ENCODE measurements around the gene URGCP.

The URGCP gene, protein sequence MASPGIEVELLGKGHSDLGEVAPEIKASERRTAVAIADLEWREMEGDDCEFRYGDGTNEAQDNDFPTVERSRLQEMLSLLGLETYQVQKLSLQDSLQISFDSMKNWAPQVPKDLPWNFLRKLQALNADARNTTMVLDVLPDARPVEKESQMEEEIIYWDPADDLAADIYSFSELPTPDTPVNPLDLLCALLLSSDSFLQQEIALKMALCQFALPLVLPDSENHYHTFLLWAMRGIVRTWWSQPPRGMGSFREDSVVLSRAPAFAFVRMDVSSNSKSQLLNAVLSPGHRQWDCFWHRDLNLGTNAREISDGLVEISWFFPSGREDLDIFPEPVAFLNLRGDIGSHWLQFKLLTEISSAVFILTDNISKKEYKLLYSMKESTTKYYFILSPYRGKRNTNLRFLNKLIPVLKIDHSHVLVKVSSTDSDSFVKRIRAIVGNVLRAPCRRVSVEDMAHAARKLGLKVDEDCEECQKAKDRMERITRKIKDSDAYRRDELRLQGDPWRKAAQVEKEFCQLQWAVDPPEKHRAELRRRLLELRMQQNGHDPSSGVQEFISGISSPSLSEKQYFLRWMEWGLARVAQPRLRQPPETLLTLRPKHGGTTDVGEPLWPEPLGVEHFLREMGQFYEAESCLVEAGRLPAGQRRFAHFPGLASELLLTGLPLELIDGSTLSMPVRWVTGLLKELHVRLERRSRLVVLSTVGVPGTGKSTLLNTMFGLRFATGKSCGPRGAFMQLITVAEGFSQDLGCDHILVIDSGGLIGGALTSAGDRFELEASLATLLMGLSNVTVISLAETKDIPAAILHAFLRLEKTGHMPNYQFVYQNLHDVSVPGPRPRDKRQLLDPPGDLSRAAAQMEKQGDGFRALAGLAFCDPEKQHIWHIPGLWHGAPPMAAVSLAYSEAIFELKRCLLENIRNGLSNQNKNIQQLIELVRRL
- 20.2 to 63.5 (median 53.7) reads per million in 9 experiments for total RNA-seq

DNA sequence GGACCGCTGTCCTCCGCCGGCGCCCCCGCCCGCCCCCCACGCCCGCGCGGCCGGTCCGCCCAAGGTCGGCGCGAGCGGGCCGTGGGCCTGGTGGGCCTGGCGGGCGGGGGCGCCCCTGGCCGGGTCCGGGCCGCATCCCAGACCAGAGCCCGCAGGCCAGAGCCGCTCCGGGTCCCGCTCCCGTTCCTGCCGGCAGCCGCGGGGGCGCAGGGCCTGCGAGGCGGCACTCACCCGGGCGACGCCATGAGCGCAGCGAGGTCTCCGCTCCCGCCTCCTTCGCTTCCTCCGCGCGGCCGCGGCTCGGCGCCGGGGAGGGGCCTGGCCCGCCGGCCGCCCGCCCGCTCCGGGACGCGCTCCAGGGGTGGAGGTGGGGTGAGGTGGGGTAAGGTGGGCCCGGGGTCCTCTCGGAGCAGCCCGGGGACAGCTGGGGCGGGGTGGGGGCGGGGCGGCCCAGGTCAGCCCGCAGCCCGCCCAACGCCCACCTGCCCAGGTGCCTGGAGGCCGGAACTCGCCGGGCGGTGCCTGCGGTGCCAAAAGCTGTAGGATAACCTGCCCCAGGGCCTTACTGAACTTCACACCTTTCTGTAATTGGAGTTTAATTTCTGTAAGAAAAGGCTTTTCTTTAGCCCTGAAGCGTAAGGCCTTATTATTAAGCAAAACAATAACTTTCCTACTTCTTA is at the start of gene URGCP:
URGCP (minus strand) TSS at position 266 of the 680 bp plus-strand sequence; CDS start at position 245, 21 bp downstream.
- H3K4me3 Mint-ChIP-seq: peak within 1 kb of the TSS; percentile 93 to 96
- H3K36me3 Mint-ChIP-seq (ENCODE audit: insufficient read depth): peaks cover 5% of the 10 kb centered on the region
- H3K27ac Mint-ChIP-seq: peak within 1 kb of the TSS; percentile 93
- no peaks in the 10 kb centered on the region for H3K9me3 Mint-ChIP-seq
- peaks cover 27 to 34% of the 10 kb centered on the region in 2 donors for H3K4me1 Mint-ChIP-seq (ENCODE audit: low read depth in 2 of 2)
- peak; percentile 29 to 48 (median 45) for DNase-seq
- ATAC-seq (replicated peaks): peak; percentile 95
- H3K27me3 Mint-ChIP-seq: no peaks in the 10 kb centered on the region

DNA sequence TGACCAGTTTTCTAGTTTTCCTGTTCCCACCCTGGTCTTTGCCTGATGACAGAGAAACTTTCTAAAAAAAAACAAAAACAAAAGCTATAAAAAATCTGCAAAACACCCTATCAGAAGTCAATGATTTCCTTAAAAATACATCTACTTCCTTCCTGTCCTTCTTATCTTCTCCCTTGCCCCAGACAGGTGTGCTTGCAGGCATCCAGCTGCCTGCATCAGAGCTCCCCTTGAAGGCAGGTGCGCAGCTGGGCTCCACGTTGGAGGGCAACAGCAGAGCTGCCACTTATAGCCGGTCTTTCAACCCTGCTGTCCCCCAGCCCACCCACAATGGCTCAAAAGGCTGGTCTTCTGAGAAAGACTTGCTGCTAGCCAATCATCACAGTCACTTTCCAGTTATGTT is 49.6 kb upstream of the URGCP start:
- peak overlapping the region in 1 of 2 donors; percentile 69 for H3K27ac Mint-ChIP-seq
- ATAC-seq (replicated peaks): no peak

DNA sequence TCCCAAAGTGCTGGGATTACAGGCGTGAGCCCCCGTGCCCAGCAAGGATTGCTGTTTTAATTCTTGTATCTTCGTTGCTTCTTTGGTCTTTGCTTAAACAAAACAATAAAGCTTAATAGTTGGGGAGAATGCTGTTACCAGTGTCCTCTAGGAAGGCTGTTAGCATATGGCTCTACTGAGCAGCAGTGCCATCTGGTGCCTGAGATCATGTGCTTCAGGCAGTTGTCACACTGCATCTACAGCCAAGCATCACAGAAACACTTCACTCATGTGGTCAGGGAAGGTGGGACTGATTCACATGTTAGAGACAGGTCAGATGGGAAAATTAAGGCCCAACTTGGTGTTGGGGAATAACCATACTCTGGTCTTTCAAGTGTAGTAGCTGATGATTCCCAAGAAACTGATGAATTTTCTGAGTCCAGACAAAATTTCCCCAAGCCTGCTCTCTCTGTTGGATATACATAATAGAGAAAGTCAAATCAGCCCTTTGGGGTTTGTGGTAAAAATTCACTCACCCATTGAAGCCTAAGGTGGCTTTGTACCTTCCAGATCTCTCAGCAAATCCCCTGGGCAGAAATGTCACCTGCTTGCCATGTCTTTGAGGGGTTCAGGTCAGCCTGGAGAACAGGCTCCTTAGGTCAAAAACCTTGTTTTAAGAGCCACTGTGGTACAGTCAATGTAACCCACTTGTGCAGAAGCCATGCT is 48.3 kb upstream of the URGCP start:
- Mint-ChIP-seq H3K9me3 (no peaks in the 10 kb centered on the region), H3K4me1 (ENCODE audit: low read depth in 2 of 2) (peaks cover 1 to 6% of the 10 kb centered on the region in 2 donors), H3K36me3 (ENCODE audit: insufficient read depth) (peaks cover 3% of the 10 kb centered on the region), H3K4me3 (no peak overlapping the region), H3K27ac (no peak overlapping the region), H3K27me3 (no peaks in the 10 kb centered on the region)
- no peak for ATAC-seq (replicated peaks)
- DNase-seq: no peak

More for the DNA sequence above, 49.6 kb upstream of the URGCP start:
- H3K36me3 Mint-ChIP-seq (ENCODE audit: insufficient read depth): peaks cover 3% of the 10 kb centered on the region
- H3K4me1 Mint-ChIP-seq (ENCODE audit: low read depth in 2 of 2): peaks cover 1 to 6% of the 10 kb centered on the region in 2 donors
- H3K27me3 Mint-ChIP-seq: no peaks in the 10 kb centered on the region
- no peak overlapping the region for H3K4me3 Mint-ChIP-seq
- no peaks in the 10 kb centered on the region for H3K9me3 Mint-ChIP-seq
- no peak for DNase-seq

DNA sequence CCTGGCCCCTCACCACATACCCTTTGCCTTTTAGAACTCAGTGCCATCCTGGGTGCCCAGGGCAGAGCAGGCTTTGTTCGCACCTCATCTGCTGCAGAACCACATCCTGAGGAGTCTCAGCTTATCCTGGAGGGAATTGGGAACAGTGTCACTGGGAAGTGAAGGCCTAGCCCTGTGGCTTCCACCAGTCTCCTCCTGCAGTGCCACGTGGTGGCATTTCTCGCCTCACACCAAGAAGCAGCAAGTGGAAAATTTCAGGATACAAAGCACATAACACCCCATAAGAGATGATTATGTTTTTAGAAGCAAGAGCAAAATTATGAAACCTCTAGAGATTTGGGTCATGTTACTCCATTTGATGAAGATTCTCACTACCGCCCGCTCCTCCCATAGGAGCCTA is 46.7 kb upstream of the URGCP start:
- H3K4me1 Mint-ChIP-seq (ENCODE audit: low read depth in 2 of 2): peaks cover 1 to 6% of the 10 kb centered on the region in 2 donors
- no peaks in the 10 kb centered on the region for H3K27me3 Mint-ChIP-seq
- peak overlapping the region; percentile 41 to 77 for H3K27ac Mint-ChIP-seq
- H3K36me3 Mint-ChIP-seq (ENCODE audit: insufficient read depth): no peaks in the 10 kb centered on the region
- ATAC-seq (replicated peaks) (no peak), DNase-seq (no peak)
- no peak overlapping the region for H3K4me3 Mint-ChIP-seq
- no peaks in the 10 kb centered on the region for H3K9me3 Mint-ChIP-seq

DNA sequence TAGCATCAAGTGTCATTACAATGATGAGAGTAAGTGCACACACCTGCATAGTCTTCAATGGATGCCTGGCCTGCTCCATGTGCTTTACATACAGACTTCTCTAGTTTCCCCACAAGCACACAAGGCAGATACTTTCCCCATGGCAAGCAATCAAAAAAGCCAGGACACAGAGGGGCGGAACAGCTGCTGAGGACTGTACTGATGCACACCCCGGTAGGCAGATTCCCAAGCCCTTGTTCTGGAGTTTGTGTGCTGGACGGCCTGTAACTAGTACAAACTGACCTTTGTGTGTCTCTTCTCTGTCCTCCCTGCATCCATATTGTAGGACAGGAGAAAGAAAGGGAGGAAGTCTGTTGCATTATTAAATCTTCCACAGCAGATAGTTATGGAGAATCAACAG is 45.6 kb upstream of the URGCP start:
- DNase-seq: no peak
- ATAC-seq (replicated peaks): no peak
- Mint-ChIP-seq H3K4me3 (no peak overlapping the region), H3K27ac (peak overlapping the region in 1 of 2 donors; percentile 41), H3K4me1 (ENCODE audit: low read depth in 2 of 2) (peaks cover 1 to 6% of the 10 kb centered on the region in 2 donors), H3K36me3 (ENCODE audit: insufficient read depth) (no peaks in the 10 kb centered on the region), H3K9me3 (no peaks in the 10 kb centered on the region), H3K27me3 (no peaks in the 10 kb centered on the region)

DNA sequence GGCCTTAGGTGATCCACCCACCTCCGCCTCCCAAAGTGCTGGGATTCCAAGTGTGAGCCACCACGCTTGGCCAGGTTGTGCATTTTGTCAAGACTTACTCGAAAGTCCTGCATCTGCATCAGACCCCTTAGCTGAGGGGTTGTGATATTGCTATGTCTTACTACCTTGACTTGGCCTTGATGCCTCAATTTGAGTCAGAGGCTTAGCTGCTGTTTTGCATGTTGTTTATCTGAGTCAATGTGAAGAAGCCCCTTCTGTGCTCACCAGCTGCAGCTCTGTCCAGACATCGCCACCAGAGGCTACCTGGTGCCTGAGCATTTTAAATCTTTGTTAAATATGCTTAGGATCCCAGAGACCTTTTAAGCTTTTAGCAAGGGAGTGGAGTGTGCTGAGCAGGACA is 37.9 kb upstream of the URGCP start:
- H3K27ac Mint-ChIP-seq: no peak overlapping the region
- DNase-seq (no peak), ATAC-seq (replicated peaks) (no peak)
- no peaks in the 10 kb centered on the region for H3K27me3 Mint-ChIP-seq
- no peaks in the 10 kb centered on the region for H3K4me1 Mint-ChIP-seq (ENCODE audit: low read depth in 2 of 2)
- no peaks in the 10 kb centered on the region for H3K9me3 Mint-ChIP-seq
- peaks cover 2% of the 10 kb centered on the region for H3K36me3 Mint-ChIP-seq (ENCODE audit: insufficient read depth)
- no peak overlapping the region for H3K4me3 Mint-ChIP-seq

DNA sequence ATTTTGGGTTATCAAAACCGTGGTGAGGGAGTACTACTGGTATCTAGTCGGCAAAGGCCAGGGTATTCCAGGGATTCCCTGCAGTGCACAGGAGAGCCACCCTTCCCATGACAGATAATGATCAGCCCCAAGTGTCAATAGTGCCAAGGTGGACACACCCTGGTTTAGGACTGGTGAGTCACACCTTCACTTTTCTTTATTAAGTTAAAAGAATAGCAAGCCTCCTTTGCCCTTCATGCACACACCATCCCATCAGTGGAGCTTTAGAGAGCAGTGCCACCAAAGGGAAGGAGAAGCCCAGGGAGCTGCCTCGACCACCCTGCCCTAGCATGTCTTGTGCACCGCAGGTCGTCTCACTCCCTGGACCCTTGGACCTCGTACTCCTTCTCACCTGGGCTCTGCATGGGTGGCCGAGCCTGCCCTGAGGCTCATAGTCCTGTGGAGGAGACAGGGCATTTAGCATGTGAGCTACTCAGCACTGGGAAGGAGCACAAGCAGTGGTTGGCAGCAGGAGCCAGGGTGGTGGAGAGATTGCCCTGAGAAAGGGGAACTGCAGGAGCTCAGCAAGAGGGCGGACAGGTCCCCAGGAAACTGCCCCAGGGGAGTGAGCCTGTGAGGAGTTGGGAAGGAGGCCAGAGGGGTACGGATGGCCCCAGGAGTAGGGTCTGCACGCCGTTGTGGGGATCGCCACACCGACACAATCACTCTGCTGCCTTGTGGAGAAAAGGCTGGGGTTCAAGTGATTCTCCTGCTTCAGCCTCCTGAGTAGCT is 37.2 kb upstream of the URGCP start:
- H3K27ac Mint-ChIP-seq: peak overlapping the region in 1 of 2 donors; percentile 53
- H3K36me3 Mint-ChIP-seq (ENCODE audit: insufficient read depth): peaks cover 3% of the 10 kb centered on the region
- H3K4me3 Mint-ChIP-seq: no peak overlapping the region
- ATAC-seq (replicated peaks) (no peak), DNase-seq (no peak)
- H3K9me3 Mint-ChIP-seq: no peaks in the 10 kb centered on the region
- H3K27me3 Mint-ChIP-seq: no peaks in the 10 kb centered on the region
- H3K4me1 Mint-ChIP-seq (ENCODE audit: low read depth in 2 of 2): no peaks in the 10 kb centered on the region

DNA sequence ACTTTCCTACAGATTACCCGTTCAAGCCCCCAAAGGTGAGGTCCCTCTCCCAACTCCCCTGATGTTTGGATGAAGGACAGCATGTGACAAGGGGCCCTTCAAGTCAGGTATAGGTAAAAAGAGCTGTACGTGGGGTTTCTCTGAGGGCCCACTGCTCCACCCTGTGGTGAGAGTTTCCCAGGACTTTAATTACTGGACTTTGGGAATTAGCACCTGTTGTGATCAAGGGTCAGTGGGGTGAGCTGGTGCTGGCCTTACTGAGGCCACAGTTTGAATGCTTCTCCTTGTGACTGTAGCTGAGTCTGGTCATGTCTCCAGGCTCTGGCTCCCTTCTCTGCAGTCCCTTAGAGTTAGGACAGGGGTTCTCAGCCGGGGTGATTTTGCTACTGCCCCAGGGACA is 36.6 kb upstream of the URGCP start:
- DNase-seq: no peak
- Mint-ChIP-seq H3K27ac (peak overlapping the region in 1 of 2 donors; percentile 73), H3K4me3 (no peak overlapping the region), H3K36me3 (ENCODE audit: insufficient read depth) (peaks cover 3% of the 10 kb centered on the region), H3K9me3 (no peaks in the 10 kb centered on the region), H3K27me3 (no peaks in the 10 kb centered on the region), H3K4me1 (ENCODE audit: low read depth in 2 of 2) (no peaks in the 10 kb centered on the region)
- no peak for ATAC-seq (replicated peaks)

DNA sequence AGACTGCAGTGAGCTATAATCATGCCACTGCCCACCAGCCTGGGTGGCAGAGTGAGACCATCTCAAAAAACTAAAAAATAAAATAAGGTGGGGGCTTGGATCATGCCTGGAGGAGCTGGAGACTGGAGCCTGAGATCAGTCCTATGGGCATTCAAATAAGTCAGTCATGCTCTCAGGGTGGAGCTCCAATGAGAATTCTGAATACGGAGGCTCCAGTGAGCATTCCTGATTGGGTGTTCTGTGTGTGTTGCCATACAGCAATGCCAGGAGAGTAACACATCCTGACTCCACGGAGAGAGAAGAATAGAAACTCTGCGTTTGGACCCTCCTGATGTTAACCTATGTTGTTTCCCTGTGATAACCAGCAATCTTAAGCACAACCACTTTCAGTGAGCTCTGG is 35.9 kb upstream of the URGCP start:
- no peaks in the 10 kb centered on the region for H3K27me3 Mint-ChIP-seq
- no peak for ATAC-seq (replicated peaks)
- no peaks in the 10 kb centered on the region for H3K9me3 Mint-ChIP-seq
- no peaks in the 10 kb centered on the region for H3K4me1 Mint-ChIP-seq (ENCODE audit: low read depth in 2 of 2)
- H3K27ac Mint-ChIP-seq: no peak overlapping the region
- H3K36me3 Mint-ChIP-seq (ENCODE audit: insufficient read depth): peaks cover 3% of the 10 kb centered on the region
- H3K4me3 Mint-ChIP-seq: no peak overlapping the region
- no peak for DNase-seq

DNA sequence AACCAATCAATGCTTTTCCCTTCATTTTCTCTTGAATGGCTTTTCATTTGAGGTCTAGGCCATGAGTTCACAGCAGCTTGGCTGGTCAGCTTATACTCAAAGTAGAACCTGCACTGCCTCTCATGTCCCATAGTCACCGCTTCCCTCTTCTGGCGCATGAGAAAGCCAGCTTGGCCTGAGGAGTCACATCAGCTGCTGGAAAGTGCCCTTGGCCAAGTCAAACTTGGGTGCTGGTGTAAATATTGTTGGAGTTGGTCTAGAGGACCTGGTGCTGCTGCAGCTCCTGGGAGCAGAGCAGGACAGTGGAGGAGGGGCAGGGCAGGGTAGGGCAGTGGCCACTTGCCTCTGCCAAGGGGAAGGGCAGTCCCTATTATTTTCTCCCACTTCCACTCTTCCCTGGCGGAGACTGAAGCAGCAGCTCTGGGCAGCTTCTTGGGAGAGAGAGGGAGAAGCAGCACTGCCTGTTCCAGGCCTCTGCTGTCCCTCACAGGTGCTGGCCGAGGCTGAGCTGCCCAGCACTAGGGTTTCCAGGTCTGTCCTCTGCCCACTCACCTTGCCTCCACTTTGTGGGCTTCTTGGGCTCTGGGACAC is 32.6 kb upstream of the URGCP start:
- DNase-seq (no peak), ATAC-seq (replicated peaks) (no peak)
- no peak overlapping the region for H3K4me3 Mint-ChIP-seq
- H3K27me3 Mint-ChIP-seq: no peaks in the 10 kb centered on the region
- H3K4me1 Mint-ChIP-seq (ENCODE audit: low read depth in 2 of 2): no peaks in the 10 kb centered on the region
- H3K27ac Mint-ChIP-seq: no peak overlapping the region
- no peaks in the 10 kb centered on the region for H3K9me3 Mint-ChIP-seq
- peaks cover 3% of the 10 kb centered on the region for H3K36me3 Mint-ChIP-seq (ENCODE audit: insufficient read depth)

DNA sequence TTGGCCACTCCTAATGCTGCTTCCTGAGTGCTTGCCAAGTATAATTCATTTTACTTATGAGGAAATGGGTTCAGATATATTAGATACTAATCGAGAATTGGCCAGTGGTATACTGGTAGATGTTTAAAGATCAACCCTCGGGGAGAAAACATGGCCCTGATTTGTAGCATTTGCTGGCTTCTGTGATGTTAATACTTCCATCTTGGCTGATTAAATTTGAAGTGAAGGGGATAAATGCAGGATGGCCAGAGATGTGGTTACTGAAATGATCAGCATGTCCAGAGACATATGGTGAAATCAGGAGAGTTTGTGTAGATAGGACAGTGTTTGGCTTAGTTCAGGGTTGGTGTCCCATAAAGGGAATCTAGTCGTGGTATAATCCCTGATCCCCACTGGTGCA is 31.0 kb upstream of the URGCP start:
- Mint-ChIP-seq H3K4me1 (ENCODE audit: low read depth in 2 of 2) (no peaks in the 10 kb centered on the region), H3K4me3 (no peak overlapping the region), H3K36me3 (ENCODE audit: insufficient read depth) (peaks cover 3% of the 10 kb centered on the region), H3K27ac (no peak overlapping the region), H3K9me3 (no peaks in the 10 kb centered on the region), H3K27me3 (no peaks in the 10 kb centered on the region)
- DNase-seq: no peak
- ATAC-seq (replicated peaks): no peak

All from effector memory CD8-positive, alpha-beta T cell (primary cell).